ENCODE measurements around the gene GAREM1. TPM values are rescaled to one million over a fixed set of nuclear protein-coding genes. Genes with fewer than 3 reads are reported as not detected.

The GAREM1 gene
- total and polyA plus RNA-seq, 2 donors (not counting 3 experiments of a cell fraction or from before 2014, with no cell fraction given), result 0.69 to 1.0 TPM

DNA sequence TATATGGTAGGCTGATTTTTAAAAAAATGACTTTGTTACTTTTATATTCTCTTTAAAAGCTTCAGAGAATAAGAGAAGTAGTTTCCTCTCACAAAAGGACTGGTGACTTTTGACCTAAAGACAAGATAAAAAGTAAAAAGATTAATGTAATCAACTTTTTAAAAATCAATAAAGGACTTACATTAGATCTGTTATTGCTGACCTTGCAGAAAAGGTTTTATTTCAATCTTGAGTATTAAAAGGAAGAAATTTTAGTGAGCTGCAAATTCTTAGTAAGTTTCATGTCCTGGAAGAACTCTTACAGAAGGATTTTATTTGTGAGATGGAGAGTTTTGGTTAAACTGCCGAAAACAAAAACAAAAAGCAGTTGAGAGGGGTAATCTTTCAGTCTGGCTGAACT, 2.2 kb upstream of the GAREM1 start:
- H3K79me2 ChIP-seq (ENCODE audit: control insufficient read depth, insufficient read depth, low read length), result no peaks in the 10 kb centered on the region
- ChIA-PET POLR2A (no interaction called here), CTCF (interaction anchor here (1.2 to 7.8 kb wide), 4 partner anchors 80 to 314 kb away, joined by 7 to 295 read pairs (median 37); no protein-coding TSS in a partner anchor)
- H3K36me3 ChIP-seq (ENCODE audit: control insufficient read depth in 2 of 2, extremely low read depth in 1 of 2, insufficient read depth in 2 of 2, low read length in 2 of 2), result no peaks in the 10 kb centered on the region
- dilution Hi-C loops (cut with MboI; ENCODE audit: extremely low pct_ligation_motif_present, low sequenced_read_pairs), result no loop called here
- H3K27ac ChIP-seq (ENCODE audit: insufficient read depth, low read depth, low read length), result no peak overlapping the region
- no TSS peak for BruUV-seq (replicated peaks)
- no peak overlapping the region for H3K9ac ChIP-seq (replicated peaks; ENCODE audit: extremely low read depth, insufficient read depth, low read length)
- FAIRE-seq (no peak), DNase-seq (ENCODE audit: low read depth, low spot score) (no peak)
- H3K27me3 ChIP-seq (ENCODE audit: control insufficient read depth in 2 of 2, insufficient read depth in 2 of 2, low read length in 2 of 2), result peaks cover 18 to 19% of the 10 kb centered on the region in 2 experiments
- no peaks in the 10 kb centered on the region for H4K20me1 ChIP-seq (replicated peaks; ENCODE audit: control insufficient read depth, extremely low read depth, insufficient read depth, low read length)
- no peak overlapping the region for H3K4me2 ChIP-seq (ENCODE audit: insufficient read depth, low read length)
- H3K4me3 ChIP-seq (replicated peaks in 1 of 3; ENCODE audit: insufficient read depth in 1 of 3, low read depth in 1 of 3, low read length in 3 of 3), result no peak overlapping the region
- H2AFZ ChIP-seq (ENCODE audit: low read depth, low read length), result no peak overlapping the region
- no peaks in the 10 kb centered on the region for H3K9me1 ChIP-seq (replicated peaks; ENCODE audit: control insufficient read depth, extremely low read depth, insufficient read depth, low read length)
- intact Hi-C loops (cut with micrococcal nuclease), result no loop called here
- H3K9me3 ChIP-seq (replicated peaks; ENCODE audit: control insufficient read depth, insufficient read depth, low read length), result no peaks in the 10 kb centered on the region
- peaks cover 13% of the 10 kb centered on the region for H3K4me1 ChIP-seq (ENCODE audit: control insufficient read depth, extremely low read depth, insufficient read depth, low read length)
- TF ChIP-seq POLR2AphosphoS5 (IDR thresholded peaks at IDR 0.05; ENCODE audit: insufficient read depth, low read depth, low read length), result no peak
- TF ChIP-seq EZH2 (IDR thresholded peaks at IDR 0.05; ENCODE audit: borderline replicate concordance, low read depth, low read length, severe bottlenecking), result no peak
- no peak for TF ChIP-seq GATA2 (IDR thresholded peaks at IDR 0.05; ENCODE audit: insufficient read depth, insufficient read length, low read depth, low read length)
- no peak for TF ChIP-seq JUN (IDR thresholded peaks at IDR 0.05; ENCODE audit: borderline replicate concordance, insufficient read depth, insufficient read length, low read depth)
- no peak for TF ChIP-seq POLR2A (IDR thresholded peaks at IDR 0.05; ENCODE audit: low read depth, low read length)
- TF ChIP-seq, protein P1, sequence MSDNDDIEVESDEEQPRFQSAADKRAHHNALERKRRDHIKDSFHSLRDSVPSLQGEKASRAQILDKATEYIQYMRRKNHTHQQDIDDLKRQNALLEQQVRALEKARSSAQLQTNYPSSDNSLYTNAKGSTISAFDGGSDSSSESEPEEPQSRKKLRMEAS (IDR thresholded peaks at IDR 0.05; ENCODE audit: insufficient read depth, insufficient read length), result no peak
- no peak for TF ChIP-seq MYC (IDR thresholded peaks at IDR 0.05; ENCODE audit: low read depth, low read length)
- TF ChIP-seq FOS (IDR thresholded peaks at IDR 0.05; ENCODE audit: borderline replicate concordance, insufficient read depth, low read length), result no peak
- TF ChIP-seq, protein P2, sequence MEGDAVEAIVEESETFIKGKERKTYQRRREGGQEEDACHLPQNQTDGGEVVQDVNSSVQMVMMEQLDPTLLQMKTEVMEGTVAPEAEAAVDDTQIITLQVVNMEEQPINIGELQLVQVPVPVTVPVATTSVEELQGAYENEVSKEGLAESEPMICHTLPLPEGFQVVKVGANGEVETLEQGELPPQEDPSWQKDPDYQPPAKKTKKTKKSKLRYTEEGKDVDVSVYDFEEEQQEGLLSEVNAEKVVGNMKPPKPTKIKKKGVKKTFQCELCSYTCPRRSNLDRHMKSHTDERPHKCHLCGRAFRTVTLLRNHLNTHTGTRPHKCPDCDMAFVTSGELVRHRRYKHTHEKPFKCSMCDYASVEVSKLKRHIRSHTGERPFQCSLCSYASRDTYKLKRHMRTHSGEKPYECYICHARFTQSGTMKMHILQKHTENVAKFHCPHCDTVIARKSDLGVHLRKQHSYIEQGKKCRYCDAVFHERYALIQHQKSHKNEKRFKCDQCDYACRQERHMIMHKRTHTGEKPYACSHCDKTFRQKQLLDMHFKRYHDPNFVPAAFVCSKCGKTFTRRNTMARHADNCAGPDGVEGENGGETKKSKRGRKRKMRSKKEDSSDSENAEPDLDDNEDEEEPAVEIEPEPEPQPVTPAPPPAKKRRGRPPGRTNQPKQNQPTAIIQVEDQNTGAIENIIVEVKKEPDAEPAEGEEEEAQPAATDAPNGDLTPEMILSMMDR (IDR thresholded peaks at IDR 0.05; ENCODE audit: extremely low read depth in 1 of 2, insufficient read depth in 1 of 2, low read depth in 1 of 2, low read length in 2 of 2), result no peak

Measured in endothelial cell of umbilical vein (primary cell).